ENCODE data around the gene GALNT18.

The GALNT18 gene

GRCh38 chr11:11532574-11532973, 89.2 kb downstream of the GALNT18 start:
- no peak for DNase-seq (ENCODE audit: low read depth in 2 of 2)

GRCh38 chr11:11531131-11531908, 90.5 kb downstream of the GALNT18 start:
- no peak for DNase-seq (ENCODE audit: low read depth in 2 of 2)

DNA sequence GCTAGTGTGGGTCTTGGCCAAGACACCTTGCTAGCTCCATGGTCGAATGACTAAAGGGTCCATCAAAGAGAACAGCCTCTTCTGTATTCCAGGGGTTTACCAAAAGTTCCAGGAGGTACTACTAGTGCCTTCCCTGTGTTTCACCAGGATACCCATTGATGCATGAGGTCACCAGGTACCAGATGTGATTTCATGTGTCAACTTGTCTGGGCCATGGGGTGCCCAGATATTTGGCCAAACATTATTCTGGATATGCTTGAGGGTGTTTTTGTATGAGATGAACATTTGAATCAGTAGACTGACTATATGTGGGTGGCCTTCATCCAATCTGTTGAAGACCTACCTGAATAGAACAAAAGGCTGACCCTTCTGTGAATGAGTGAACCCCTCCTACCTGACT, 92.8 kb downstream of the GALNT18 start:
- DNase-seq (ENCODE audit: low read depth in 2 of 2), result no peak

GRCh38 chr11:11525283-11525682, 96.5 kb downstream of the GALNT18 start:
- DNase-seq (ENCODE audit: low read depth in 2 of 2), result no peak

GRCh38 chr11:11524436-11525061, 97.3 kb downstream of the GALNT18 start:
- no peak for DNase-seq (ENCODE audit: low read depth in 2 of 2)

DNA sequence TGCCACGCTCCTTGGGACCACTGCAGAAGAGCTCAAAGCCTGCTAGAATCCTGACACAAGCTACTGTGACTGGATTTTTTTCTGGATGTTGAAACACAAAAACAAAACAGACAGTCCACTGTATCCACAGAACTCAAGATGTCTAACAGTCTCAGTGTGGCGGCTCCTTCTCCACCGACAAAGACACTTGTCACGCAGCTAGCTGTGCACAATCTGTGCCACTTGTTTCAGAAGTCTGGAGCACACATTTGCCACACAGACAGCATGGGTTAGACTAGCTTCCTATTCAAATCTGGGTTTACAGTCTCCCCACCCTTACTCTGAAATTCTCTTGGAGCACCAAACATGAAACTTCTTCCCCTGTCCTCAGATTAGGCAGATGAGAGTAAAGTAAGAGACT, 99.2 kb downstream of the GALNT18 start:
- no peak for DNase-seq (ENCODE audit: low read depth in 2 of 2)

DNA sequence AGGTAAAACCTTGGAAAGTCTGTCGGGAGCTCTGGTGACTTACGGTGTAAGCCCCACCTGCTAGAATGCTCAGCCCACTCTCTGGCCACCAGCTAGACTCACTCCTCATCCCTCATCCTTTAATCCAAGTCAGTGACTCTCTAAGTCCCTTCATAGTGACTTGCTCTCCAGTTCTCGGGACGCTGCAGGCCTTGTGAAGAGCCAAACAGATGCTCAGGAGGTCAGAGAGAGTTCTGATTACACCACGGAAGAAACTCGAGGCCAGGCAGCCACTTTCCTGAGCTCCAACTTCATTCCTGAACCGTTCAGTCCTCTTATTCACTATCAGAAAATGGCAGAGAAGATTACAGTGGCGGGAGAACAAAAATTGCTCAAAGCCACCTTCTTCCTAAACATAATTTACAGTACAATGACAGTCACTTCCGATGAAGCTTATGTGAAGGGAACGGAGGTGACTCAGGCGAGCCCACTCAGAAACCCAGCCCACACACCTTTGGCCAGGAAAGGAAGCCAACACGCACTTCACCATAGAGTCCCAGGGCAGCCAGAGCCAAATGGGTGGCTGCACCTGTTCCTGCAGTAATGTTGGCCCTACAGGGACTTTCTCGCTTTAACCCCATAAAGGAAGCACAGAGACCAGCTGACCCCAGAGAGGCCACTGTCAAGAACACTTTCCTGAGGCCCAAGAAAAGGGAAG, 100.4 kb downstream of the GALNT18 start:
- no peak for DNase-seq (ENCODE audit: low read depth in 2 of 2)

- DNase-seq (ENCODE audit: low read depth in 2 of 2), result no peak
These were observed 101.4 kb downstream of the GALNT18 start for GRCh38 chr11:11520231-11521015.

GRCh38 chr11:11519184-11519583, 102.6 kb downstream of the GALNT18 start:
- no peak for DNase-seq (ENCODE audit: low read depth in 2 of 2)

GRCh38 chr11:11514246-11514645, 107.6 kb downstream of the GALNT18 start:
- no peak for DNase-seq (ENCODE audit: low read depth in 2 of 2)

DNA sequence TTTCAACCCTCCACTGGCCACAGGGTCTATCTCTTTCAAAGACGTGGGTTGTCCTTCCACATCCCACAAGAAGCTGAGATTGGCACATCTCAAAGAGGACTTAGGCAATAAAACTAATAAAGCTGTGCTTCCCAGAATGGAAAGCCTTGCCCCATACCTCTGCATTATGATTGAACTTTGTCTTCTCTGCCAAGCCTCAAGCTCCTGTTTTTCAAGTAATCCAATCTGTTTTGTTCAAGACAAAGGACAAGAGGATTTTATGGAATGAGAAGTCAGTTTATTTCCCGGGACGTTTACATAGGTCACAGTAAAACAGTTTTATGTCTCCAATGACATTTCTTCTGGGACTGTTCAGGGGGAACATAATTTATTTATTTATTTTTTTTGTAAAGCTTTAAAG, 108.4 kb downstream of the GALNT18 start:
- no peak for DNase-seq (ENCODE audit: low read depth in 2 of 2)

DNA sequence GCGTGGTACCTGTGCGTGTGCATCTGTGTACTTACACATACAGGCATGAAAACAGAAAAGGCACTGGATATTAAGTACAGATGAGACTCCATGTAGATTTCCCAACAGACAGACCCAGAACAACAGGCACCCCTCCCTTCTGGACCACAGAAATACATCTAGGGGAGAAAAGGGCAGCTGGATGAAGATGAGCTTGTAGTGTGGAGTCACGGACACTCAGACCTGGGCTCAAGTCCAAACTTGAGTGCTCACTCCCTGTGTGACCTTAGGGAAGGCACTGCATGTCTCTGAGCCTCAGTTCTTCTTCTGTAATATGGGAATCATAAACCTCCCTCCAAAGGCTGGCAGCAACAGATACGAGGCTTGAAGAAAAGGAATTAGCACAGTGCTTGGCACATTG, 108.9 kb downstream of the GALNT18 start:
- DNase-seq (ENCODE audit: low read depth in 2 of 2), result no peak

- no peak for DNase-seq (ENCODE audit: low read depth in 2 of 2)
These were observed 109.3 kb downstream of the GALNT18 start for GRCh38 chr11:11512502-11512901.

- DNase-seq (ENCODE audit: low read depth in 2 of 2), result no peak
These were observed 109.7 kb downstream of the GALNT18 start for GRCh38 chr11:11512090-11512489.

GRCh38 chr11:11510939-11511338, 110.9 kb downstream of the GALNT18 start:
- no peak for DNase-seq (ENCODE audit: low read depth in 2 of 2)

GRCh38 chr11:11505692-11506091, 116.1 kb downstream of the GALNT18 start:
- no peak for DNase-seq (ENCODE audit: low read depth in 2 of 2)

DNA sequence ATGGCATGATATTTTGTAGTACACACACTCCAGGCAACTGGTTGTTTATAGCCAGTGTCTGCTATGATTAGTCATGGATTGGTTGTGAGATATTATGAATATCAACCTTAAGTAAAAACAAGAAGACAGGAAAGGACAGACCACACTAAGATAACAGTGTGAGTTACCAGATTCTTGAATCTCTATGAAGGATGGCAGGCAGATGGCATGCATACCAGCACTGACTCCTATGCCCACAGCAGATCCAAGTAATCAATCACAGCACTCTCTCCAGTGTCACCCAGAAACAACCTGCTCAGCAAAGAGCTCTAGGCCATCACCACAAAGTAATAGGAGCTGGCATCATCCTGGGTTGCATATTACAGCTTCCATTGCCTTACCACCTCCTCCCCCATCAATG, 116.6 kb downstream of the GALNT18 start:
- DNase-seq (ENCODE audit: low read depth in 2 of 2), result no peak

- no peak for DNase-seq (ENCODE audit: low read depth in 2 of 2)
These were observed 117.7 kb downstream of the GALNT18 start for GRCh38 chr11:11504071-11504470.

- no peak for DNase-seq (ENCODE audit: low read depth in 2 of 2)
These were observed 119.4 kb downstream of the GALNT18 start for GRCh38 chr11:11502263-11502861.

GRCh38 chr11:11501546-11502262, 120.1 kb downstream of the GALNT18 start:
- no peak for DNase-seq (ENCODE audit: low read depth in 2 of 2)
